ENCODE measurements around the gene RBMS1.

The RBMS1 gene

DNA sequence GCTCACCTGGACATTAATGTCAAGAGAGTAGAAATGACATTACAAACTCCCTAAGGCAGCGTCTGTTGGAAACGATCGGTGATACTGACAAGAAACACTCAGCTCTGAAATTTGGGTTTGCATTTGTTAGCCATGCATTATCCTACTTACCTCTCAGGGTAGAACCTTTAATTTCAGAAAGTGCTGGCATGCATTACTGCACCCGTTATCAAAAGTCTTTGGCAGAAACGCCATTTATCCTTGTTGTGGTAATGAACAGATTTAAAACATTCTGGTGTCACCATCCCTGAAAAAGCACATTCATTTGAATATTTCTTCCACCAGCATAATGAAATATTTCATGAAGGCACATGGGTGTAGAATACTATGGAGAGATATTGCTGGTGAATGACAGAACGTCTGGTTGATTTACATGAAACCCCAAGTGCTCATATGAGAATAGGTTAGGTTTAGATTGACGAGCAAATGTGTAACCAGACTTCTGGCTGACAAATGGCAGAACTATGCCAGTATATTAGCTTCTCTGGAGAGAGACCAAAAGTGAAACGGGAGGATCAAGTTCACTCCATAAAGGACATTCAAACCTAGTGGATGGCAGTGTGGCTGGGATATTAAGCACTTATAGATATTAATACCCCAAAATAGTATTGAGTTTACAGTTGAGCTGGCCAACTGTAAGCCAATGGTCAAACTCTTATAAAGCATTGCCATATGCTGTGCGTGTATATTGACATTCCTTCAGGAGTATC lies 240.0 kb downstream of the RBMS1 start:
- no peak overlapping the region for H3K4me3 Mint-ChIP-seq
- ATAC-seq (replicated peaks): no peak
- no peak overlapping the region for H3K27ac Mint-ChIP-seq

DNA sequence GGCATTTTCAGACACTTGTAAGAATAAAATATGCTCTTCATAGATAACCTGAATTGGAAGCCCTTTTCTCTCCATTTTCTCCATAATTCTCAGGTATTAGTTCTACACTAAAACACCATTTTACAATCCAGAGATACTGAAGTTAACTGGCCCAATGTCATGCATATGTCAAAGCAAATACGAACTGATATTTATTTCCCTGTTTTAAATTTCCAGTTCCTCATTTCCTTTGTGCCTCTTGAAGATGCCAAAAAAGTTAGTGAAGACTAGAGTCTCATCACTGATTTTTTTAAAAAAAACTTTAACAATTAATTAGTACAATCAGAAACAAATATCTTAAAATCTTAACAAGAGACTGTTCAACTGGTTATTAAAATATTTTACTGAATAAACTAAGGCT lies 240.7 kb downstream of the RBMS1 start:
- ATAC-seq (replicated peaks) (no peak), DNase-seq (no peak)
- Mint-ChIP-seq H3K27me3 (no peaks in the 10 kb centered on the region), H3K4me1 (peaks cover 2 to 6% of the 10 kb centered on the region in 2 donors), H3K9me3 (no peaks in the 10 kb centered on the region), H3K4me3 (no peak overlapping the region), H3K36me3 (no peaks in the 10 kb centered on the region), H3K27ac (no peak overlapping the region)

More for the DNA sequence above, 240.0 kb downstream of the RBMS1 start:
- H3K36me3 Mint-ChIP-seq: no peaks in the 10 kb centered on the region
- no peaks in the 10 kb centered on the region for H3K27me3 Mint-ChIP-seq
- H3K9me3 Mint-ChIP-seq: no peaks in the 10 kb centered on the region
- H3K4me1 Mint-ChIP-seq: peaks cover 2 to 6% of the 10 kb centered on the region in 2 donors
- no peak for DNase-seq

- ATAC-seq (replicated peaks): no peak
- DNase-seq: no peak
- Mint-ChIP-seq H3K27ac (no peak overlapping the region), H3K4me1 (peaks cover 2 to 6% of the 10 kb centered on the region in 2 donors), H3K36me3 (no peaks in the 10 kb centered on the region), H3K9me3 (no peaks in the 10 kb centered on the region), H3K27me3 (no peaks in the 10 kb centered on the region), H3K4me3 (no peak overlapping the region)
Observed at GRCh38 chr2:160252278-160252887, 241.2 kb downstream of the RBMS1 start.

- Mint-ChIP-seq H3K4me3 (no peak overlapping the region), H3K4me1 (peaks cover 2 to 6% of the 10 kb centered on the region in 2 donors), H3K27ac (no peak overlapping the region), H3K27me3 (no peaks in the 10 kb centered on the region), H3K9me3 (no peaks in the 10 kb centered on the region), H3K36me3 (no peaks in the 10 kb centered on the region)
- DNase-seq (no peak), ATAC-seq (replicated peaks) (no peak)
Observed at GRCh38 chr2:160251569-160251968, 242.0 kb downstream of the RBMS1 start.

GRCh38 chr2:160249876-160250275 lies 243.7 kb downstream of the RBMS1 start:
- H3K36me3 Mint-ChIP-seq: no peaks in the 10 kb centered on the region
- DNase-seq (no peak), ATAC-seq (replicated peaks) (no peak)
- no peaks in the 10 kb centered on the region for H3K27me3 Mint-ChIP-seq
- no peaks in the 10 kb centered on the region for H3K9me3 Mint-ChIP-seq
- no peak overlapping the region for H3K4me3 Mint-ChIP-seq
- peaks cover 5 to 17% of the 10 kb centered on the region in 2 donors for H3K4me1 Mint-ChIP-seq
- H3K27ac Mint-ChIP-seq: no peak overlapping the region

- Mint-ChIP-seq H3K4me3 (no peak overlapping the region), H3K36me3 (no peaks in the 10 kb centered on the region), H3K27me3 (no peaks in the 10 kb centered on the region), H3K9me3 (no peaks in the 10 kb centered on the region), H3K27ac (no peak overlapping the region), H3K4me1 (peaks cover 5 to 13% of the 10 kb centered on the region in 2 donors)
- ATAC-seq (replicated peaks) (no peak), DNase-seq (no peak)
Observed at GRCh38 chr2:160247296-160248035, 246.1 kb downstream of the RBMS1 start.

GRCh38 chr2:160246356-160246755 lies 247.3 kb downstream of the RBMS1 start:
- H3K27ac Mint-ChIP-seq: no peak overlapping the region
- no peaks in the 10 kb centered on the region for H3K36me3 Mint-ChIP-seq
- H3K4me1 Mint-ChIP-seq: peaks cover 3 to 11% of the 10 kb centered on the region in 2 donors
- no peaks in the 10 kb centered on the region for H3K27me3 Mint-ChIP-seq
- no peak for ATAC-seq (replicated peaks)
- H3K9me3 Mint-ChIP-seq: no peaks in the 10 kb centered on the region
- no peak for DNase-seq
- no peak overlapping the region for H3K4me3 Mint-ChIP-seq

DNA sequence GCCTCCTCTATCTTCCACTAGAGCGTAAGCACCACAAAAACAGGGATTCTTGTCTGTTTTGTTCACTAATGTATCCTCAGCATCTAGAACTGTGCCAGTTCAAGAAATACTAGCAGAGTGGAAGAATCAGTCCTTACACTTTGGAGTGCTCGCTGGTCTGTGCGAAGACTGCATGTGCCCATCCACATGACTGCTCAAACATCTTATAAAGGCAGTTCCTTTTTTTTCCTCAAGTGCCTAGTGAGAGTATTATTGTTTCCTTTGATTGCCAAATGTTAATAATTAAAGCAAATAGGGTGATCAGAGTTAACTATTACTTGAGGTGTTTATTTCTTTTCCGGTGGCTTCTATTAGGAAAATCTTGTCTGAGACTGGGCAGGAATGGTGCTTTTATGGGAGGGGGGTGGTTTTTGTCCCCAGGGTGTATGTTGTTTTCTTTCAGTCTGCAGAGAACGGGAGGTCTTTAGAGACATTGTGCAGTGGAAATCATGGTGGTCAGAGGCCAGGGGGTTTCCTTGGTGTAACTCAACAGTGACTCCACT lies 247.9 kb downstream of the RBMS1 start:
- no peak overlapping the region for H3K4me3 Mint-ChIP-seq
- peaks cover 3 to 11% of the 10 kb centered on the region in 2 donors for H3K4me1 Mint-ChIP-seq
- no peaks in the 10 kb centered on the region for H3K9me3 Mint-ChIP-seq
- H3K27ac Mint-ChIP-seq: no peak overlapping the region
- DNase-seq (no peak), ATAC-seq (replicated peaks) (no peak)
- no peaks in the 10 kb centered on the region for H3K36me3 Mint-ChIP-seq
- no peaks in the 10 kb centered on the region for H3K27me3 Mint-ChIP-seq

- peaks cover 5 to 6% of the 10 kb centered on the region in 2 donors for H3K27me3 Mint-ChIP-seq
- H3K27ac Mint-ChIP-seq: no peak overlapping the region
- H3K4me3 Mint-ChIP-seq: no peak overlapping the region
- no peaks in the 10 kb centered on the region for H3K9me3 Mint-ChIP-seq
- DNase-seq: no peak
- peaks cover 3 to 11% of the 10 kb centered on the region in 2 donors for H3K4me1 Mint-ChIP-seq
- no peaks in the 10 kb centered on the region for H3K36me3 Mint-ChIP-seq
- no peak for ATAC-seq (replicated peaks)
Observed at GRCh38 chr2:160242893-160243564, 250.6 kb downstream of the RBMS1 start.

DNA sequence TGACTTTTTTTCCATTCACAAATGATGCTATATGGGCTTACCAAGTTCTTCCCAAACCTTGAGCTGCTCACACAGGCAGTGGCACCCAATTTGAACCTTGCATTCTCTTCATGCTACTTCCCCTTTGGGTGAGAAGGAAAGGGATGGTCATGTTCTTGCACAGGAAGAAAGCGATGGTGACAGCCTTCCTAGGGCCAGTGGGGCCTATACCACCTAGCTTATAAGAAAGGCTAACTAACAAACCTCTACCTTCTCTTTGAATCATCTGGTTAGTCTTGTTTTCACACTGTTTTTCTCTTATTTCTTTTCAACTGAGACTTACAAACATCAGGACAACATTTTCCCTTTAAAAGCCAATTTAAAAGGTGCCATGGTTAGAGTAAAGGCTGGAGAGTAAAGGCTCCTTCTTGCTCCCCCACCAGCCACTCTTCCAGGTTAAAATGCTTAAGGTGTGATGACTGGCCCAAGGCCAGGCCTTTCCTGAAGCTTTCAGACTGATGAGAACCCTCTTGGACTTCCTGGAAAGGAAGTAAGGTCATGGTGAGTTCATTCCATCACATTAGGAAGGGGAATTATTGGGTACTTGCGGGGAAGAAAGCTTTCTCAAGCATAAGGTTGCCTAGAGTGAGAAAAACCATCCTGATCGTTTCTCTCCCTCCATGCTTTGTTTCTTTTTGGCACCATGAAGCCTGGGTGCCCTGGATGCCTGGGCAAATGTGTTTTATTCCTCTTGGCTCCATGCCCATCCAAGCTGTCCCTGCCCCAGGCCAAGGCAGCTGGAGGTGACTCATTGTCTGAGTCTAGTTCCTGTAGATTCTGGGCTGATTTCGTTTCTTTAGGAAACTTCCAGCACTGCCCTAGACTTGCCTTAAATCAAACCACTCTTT lies 252.1 kb downstream of the RBMS1 start:
- DNase-seq (no peak), ATAC-seq (replicated peaks) (no peak)
- H3K4me1 Mint-ChIP-seq: peaks cover 3 to 11% of the 10 kb centered on the region in 2 donors
- no peak overlapping the region for H3K4me3 Mint-ChIP-seq
- H3K9me3 Mint-ChIP-seq: no peaks in the 10 kb centered on the region
- H3K27ac Mint-ChIP-seq: no peak overlapping the region
- H3K36me3 Mint-ChIP-seq: no peaks in the 10 kb centered on the region
- H3K27me3 Mint-ChIP-seq: peaks cover 6% of the 10 kb centered on the region in 2 donors

- Mint-ChIP-seq H3K4me3 (no peak overlapping the region), H3K36me3 (no peaks in the 10 kb centered on the region), H3K27me3 (peaks cover 6% of the 10 kb centered on the region in 2 donors), H3K27ac (no peak overlapping the region), H3K9me3 (no peaks in the 10 kb centered on the region), H3K4me1 (no peaks in the 10 kb centered on the region)
- ATAC-seq (replicated peaks): no peak
- DNase-seq: no peak
Observed at GRCh38 chr2:160239436-160239835, 254.2 kb downstream of the RBMS1 start.

GRCh38 chr2:160238392-160238791 lies 255.2 kb downstream of the RBMS1 start:
- ATAC-seq (replicated peaks): no peak
- Mint-ChIP-seq H3K27me3 (peaks cover 6 to 13% of the 10 kb centered on the region in 2 donors), H3K27ac (no peak overlapping the region), H3K4me3 (no peak overlapping the region), H3K9me3 (no peaks in the 10 kb centered on the region), H3K4me1 (no peaks in the 10 kb centered on the region), H3K36me3 (no peaks in the 10 kb centered on the region)
- DNase-seq: no peak

DNA sequence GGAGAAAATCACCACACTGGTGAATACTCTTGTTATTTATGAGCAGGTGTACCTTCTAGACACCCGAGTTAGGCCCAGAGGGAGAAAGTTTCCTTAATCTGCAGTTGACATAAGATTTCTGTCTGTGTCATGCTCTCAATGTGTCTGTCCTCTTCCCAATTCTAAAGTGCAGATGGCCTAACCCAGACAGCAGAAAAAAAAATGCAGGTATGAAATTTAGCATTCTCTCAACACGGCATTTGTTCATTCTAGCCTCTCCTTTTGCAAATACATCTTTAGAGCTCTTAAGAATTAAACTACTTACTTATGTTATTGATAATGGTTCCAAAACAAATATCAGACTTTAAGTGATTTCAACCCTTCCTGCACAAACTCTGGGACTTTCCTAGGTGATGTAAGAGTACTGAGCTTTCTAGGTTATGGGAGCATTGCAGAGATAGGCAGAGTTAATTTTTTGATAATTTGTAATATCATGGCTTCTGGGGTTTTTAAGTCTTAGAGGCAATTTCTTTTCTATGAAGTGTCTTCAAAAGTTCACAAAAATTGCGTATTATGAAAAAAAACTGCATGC lies 260.6 kb downstream of the RBMS1 start:
- Mint-ChIP-seq H3K36me3 (no peaks in the 10 kb centered on the region), H3K9me3 (no peaks in the 10 kb centered on the region)
- ATAC-seq (replicated peaks): no peak

More for the DNA sequence above, 260.6 kb downstream of the RBMS1 start:
- Mint-ChIP-seq H3K27ac (no peak overlapping the region), H3K4me1 (no peaks in the 10 kb centered on the region), H3K4me3 (no peak overlapping the region), H3K27me3 (peaks cover 0 to 8% of the 10 kb centered on the region in 2 donors)
- no peak for DNase-seq
